Measurements from ENCODE around the gene ANKRD33B.

GRCh38 chr5:10649666-10650380 is 86.0 kb downstream of the ANKRD33B start:
- TF ChIP-seq POLR2A (IDR thresholded peaks at IDR 0.05) (no peak), CTCF (IDR thresholded peaks at IDR 0.05) (no peak)

Data from heart left ventricle (tissue), 13 donors.